Neuronal stem cell (in vitro differentiated cells): Measurements from ENCODE around the gene USF3.

Experiments
- DNase-seq: peaks from one replicate; pipeline ENCODE4 v3.0.0-alpha.2; 2013; ENCODE audit warnings: low spot score
- H2AFZ ChIP-seq: one replicate; pipeline ENCODE4 v1.6.1; 2013; ENCODE audit warnings: mild to moderate bottlenecking, low read length, inconsistent platforms
- H2AK5ac ChIP-seq: 2 replicates; pipeline ENCODE4 v1.6.1; 2013; ENCODE audit warnings: low read depth, mild to moderate bottlenecking, inconsistent platforms, low read length, moderate library complexity, mixed read lengths
- H2BK120ac ChIP-seq: 2 replicates; pipeline ENCODE4 v1.6.1; 2013; ENCODE audit warnings: low read depth, mild to moderate bottlenecking, inconsistent platforms, low read length, moderate library complexity, mixed read lengths
- H2BK12ac ChIP-seq: one replicate; pipeline ENCODE4 v1.6.1; 2013; ENCODE audit warnings: low read length, inconsistent platforms
- H2BK15ac ChIP-seq: 2 replicates; pipeline ENCODE4 v1.6.1; 2013; ENCODE audit warnings: mild to moderate bottlenecking, low read length, inconsistent platforms, mixed read lengths
- H2BK5ac ChIP-seq: one replicate; pipeline ENCODE4 v1.6.1; 2013; ENCODE audit warnings: inconsistent platforms, mild to moderate bottlenecking, low read length, moderate library complexity
- H3K14ac ChIP-seq: one replicate; pipeline ENCODE4 v1.6.1; 2013; ENCODE audit warnings: low read length, inconsistent platforms
- H3K18ac ChIP-seq: 2 replicates; pipeline ENCODE4 v1.6.1; 2013; ENCODE audit warnings: low read length, inconsistent platforms
- H3K23ac ChIP-seq: 2 replicates; pipeline ENCODE4 v1.6.1; 2013; ENCODE audit warnings: low read depth, mild to moderate bottlenecking, mixed read lengths, low read length, inconsistent platforms; ENCODE audit not compliant: poor library complexity
- H3K27ac ChIP-seq: replicated peaks from 3 replicates; pipeline ENCODE4 v1.5.1; 2013; ENCODE audit warnings: low read length, inconsistent platforms
- H3K27me3 ChIP-seq, 3 experiments: 2 replicates each; pipeline ENCODE4 v1.6.1; 2013; ENCODE audit warnings: low read length in 3 of 3, mild to moderate bottlenecking in 2 of 3, inconsistent platforms in 1 of 3, low read depth in 1 of 3, mixed read lengths in 1 of 3, moderate library complexity in 1 of 3; ENCODE audit not compliant: control insufficient read depth in 3 of 3, insufficient read depth in 3 of 3
- H3K36me3 ChIP-seq, 2 donors: replicated peaks in 1 of 2; 2 replicates each; pipeline ENCODE4 v1.6.1; 2013; ENCODE audit warnings: low read length in 2 of 2; ENCODE audit not compliant: control insufficient read depth in 2 of 2, insufficient read depth in 2 of 2
- H3K4ac ChIP-seq: 2 replicates; pipeline ENCODE4 v1.6.1; 2013; ENCODE audit warnings: inconsistent platforms, mild to moderate bottlenecking, low read length, moderate library complexity
- H3K4me1 ChIP-seq, 2 donors: 1 replicate in 1 of 2; 2 replicates in 1 of 2; pipeline ENCODE4 v1.6.1; 2013; ENCODE audit warnings: low read length in 2 of 2, low read depth in 1 of 2; ENCODE audit not compliant: control insufficient read depth in 2 of 2, insufficient read depth in 1 of 2
- H3K4me2 ChIP-seq: one replicate; pipeline ENCODE4 v1.6.1; 2013; ENCODE audit warnings: mild to moderate bottlenecking, low read length, inconsistent platforms; ENCODE audit not compliant: insufficient read depth, poor library complexity, severe bottlenecking
- H3K4me3 ChIP-seq, 2 donors: 2 replicates each; pipeline ENCODE4 v1.5.1; 2013; ENCODE audit warnings: low read length in 2 of 2, mild to moderate bottlenecking in 2 of 2, inconsistent platforms in 1 of 2, moderate library complexity in 1 of 2
- H3K79me1 ChIP-seq: one replicate; pipeline ENCODE4 v1.6.1; 2013; ENCODE audit warnings: low read depth, mild to moderate bottlenecking, inconsistent platforms, low read length, moderate library complexity
- H3K9ac ChIP-seq: one replicate; pipeline ENCODE4 v1.6.1; 2013; ENCODE audit warnings: mild to moderate bottlenecking, low read depth, low read length, inconsistent platforms; ENCODE audit not compliant: poor library complexity
- H3K9me3 ChIP-seq, 2 donors: replicated peaks in 1 of 2; 2 replicates each; pipeline versions ENCODE3 to v1.6.1; 2013; ENCODE audit warnings: low read length in 2 of 2, mild to moderate bottlenecking in 2 of 2, inconsistent platforms in 1 of 2, low read depth in 1 of 2, mixed read lengths in 1 of 2, moderate library complexity in 1 of 2; ENCODE audit not compliant: control insufficient read depth in 2 of 2, insufficient read depth in 1 of 2
- H4K8ac ChIP-seq: one replicate; pipeline ENCODE4 v1.6.1; 2013; ENCODE audit warnings: low read depth, mild to moderate bottlenecking, inconsistent platforms, low read length, moderate library complexity
- H4K91ac ChIP-seq: one replicate; pipeline ENCODE4 v1.6.1; 2013; ENCODE audit warnings: low read length, low read depth, mild to moderate bottlenecking, inconsistent platforms; ENCODE audit not compliant: poor library complexity
- WGBS, 2 donors: extraction: QIAGEN DNeasy Blood & Tissue Kit; methylation state at CpG; one replicate each; pipeline ENCODE4 v1.1.7; 2013; ENCODE audit warnings: missing lambda C conversion rate in 2 of 2, mixed read lengths in 1 of 2; ENCODE audit not compliant: insufficient read length in 2 of 2, insufficient replicate concordance in 1 of 2; ENCODE audit errors: extremely low coverage in 2 of 2; 5-methylcytosine and 5-hydroxymethylcytosine counted together

The USF3 gene

DNA sequence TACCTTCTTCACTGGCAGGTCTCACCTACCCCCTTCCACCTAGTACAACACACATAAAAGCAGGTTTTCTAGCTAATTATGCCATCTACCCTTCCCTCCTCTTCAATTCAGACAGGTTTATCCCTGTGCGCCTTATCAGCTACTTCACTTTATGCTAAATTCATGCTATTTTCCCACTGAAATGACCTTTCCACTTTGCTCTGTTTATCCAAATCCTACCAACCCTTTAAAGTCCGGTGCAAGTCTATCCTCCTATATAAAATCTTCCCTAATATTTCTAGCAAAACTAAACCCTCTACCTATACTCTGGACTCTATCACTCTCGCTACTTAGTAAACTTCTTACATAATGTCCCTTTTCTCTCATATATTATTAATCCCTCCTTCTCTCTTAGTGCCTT, 6.0 kb downstream of the USF3 start:
- H3K14ac ChIP-seq, result no peak overlapping the region
- H3K4me3 ChIP-seq, result no peak overlapping the region
- no peak overlapping the region for H2AK5ac ChIP-seq
- no peak overlapping the region for H3K9ac ChIP-seq
- peaks cover 6% of the 10 kb centered on the region for H3K79me1 ChIP-seq
- H2BK12ac ChIP-seq, result no peak overlapping the region
- no peak overlapping the region for H4K8ac ChIP-seq
- H4K91ac ChIP-seq, result no peak overlapping the region
- H3K4me2 ChIP-seq, result no peak overlapping the region
- peaks cover 0 to 9% of the 10 kb centered on the region in 2 donors for H3K9me3 ChIP-seq
- no peaks in the 10 kb centered on the region for H3K27me3 ChIP-seq
- H2BK120ac ChIP-seq, result no peak overlapping the region
- peaks cover 5 to 8% of the 10 kb centered on the region in 2 donors for H3K4me1 ChIP-seq
- no peak overlapping the region for H2AFZ ChIP-seq
- H3K23ac ChIP-seq, result no peak overlapping the region
- no peak overlapping the region for H3K27ac ChIP-seq
- WGBS, 2 donors, result 100% methylated on average over 1 of the region's 3 CpGs; no CpG with 5 or more reads in 1 of the 2 donors
- H3K4ac ChIP-seq, result no peak overlapping the region
- H3K18ac ChIP-seq, result no peak overlapping the region
- no peak overlapping the region for H2BK15ac ChIP-seq
- H2BK5ac ChIP-seq, result no peak overlapping the region
- H3K36me3 ChIP-seq, result peaks cover 0 to 8% of the 10 kb centered on the region in 2 donors
- no peak for DNase-seq

DNA sequence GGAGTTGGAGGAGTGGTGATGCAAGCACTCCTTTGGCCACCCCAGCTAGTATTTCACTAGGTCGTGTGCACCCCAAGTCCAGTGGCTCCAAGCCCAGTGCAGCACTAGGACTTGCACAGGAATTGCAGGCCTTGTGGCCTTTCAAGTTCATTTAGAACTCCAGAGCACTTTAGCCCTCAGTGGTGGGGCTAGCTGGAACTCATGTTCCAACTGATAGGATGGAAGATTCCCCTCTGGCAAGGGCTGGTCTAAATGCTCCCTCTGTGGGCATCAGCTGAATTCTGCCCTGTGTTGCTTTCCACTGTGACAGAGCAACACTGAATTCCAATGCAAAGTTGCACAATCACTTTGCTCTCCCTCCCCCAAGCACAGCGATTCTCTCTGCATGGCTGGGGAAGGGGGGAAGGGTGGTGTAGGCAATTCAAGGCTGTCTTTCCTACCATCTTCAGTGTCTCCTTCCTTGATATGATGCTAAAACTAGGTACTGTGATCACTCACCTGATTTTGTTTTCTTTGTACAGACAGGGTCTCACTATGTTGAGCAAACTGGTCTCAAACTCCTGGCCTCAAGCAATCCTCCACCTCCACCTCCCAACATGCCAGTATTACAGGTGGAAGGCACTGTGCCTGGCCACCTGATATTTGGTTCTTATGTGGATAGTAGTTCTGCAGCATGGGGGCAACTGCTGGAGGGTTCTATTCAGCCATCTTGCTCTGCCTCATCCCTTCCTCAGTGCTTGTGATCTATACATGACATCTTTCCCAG, 10.3 kb downstream of the USF3 start:
- H3K27me3 ChIP-seq, result no peaks in the 10 kb centered on the region
- H3K4me3 ChIP-seq, result no peak overlapping the region
- H2BK12ac ChIP-seq, result no peak overlapping the region
- no peak overlapping the region for H2AK5ac ChIP-seq
- no CpG with 5 or more reads among the region's 2 CpGs for WGBS, 2 donors
- H4K8ac ChIP-seq, result no peak overlapping the region
- no peak for DNase-seq
- no peak overlapping the region for H3K23ac ChIP-seq
- peaks cover 0 to 3% of the 10 kb centered on the region in 2 donors for H3K36me3 ChIP-seq
- no peak overlapping the region for H4K91ac ChIP-seq
- H2BK15ac ChIP-seq, result no peak overlapping the region
- no peak overlapping the region for H3K14ac ChIP-seq
- H3K18ac ChIP-seq, result no peak overlapping the region
- H3K79me1 ChIP-seq, result peaks cover 6% of the 10 kb centered on the region
- H2BK5ac ChIP-seq, result no peak overlapping the region
- peaks cover 0 to 3% of the 10 kb centered on the region in 2 donors for H3K4me1 ChIP-seq
- no peak overlapping the region for H3K9ac ChIP-seq
- H3K4ac ChIP-seq, result no peak overlapping the region
- H2AFZ ChIP-seq, result no peak overlapping the region
- H3K4me2 ChIP-seq, result no peak overlapping the region
- H2BK120ac ChIP-seq, result no peak overlapping the region
- H3K27ac ChIP-seq, result no peak overlapping the region
- peaks cover 3 to 18% of the 10 kb centered on the region in 2 donors for H3K9me3 ChIP-seq

DNA sequence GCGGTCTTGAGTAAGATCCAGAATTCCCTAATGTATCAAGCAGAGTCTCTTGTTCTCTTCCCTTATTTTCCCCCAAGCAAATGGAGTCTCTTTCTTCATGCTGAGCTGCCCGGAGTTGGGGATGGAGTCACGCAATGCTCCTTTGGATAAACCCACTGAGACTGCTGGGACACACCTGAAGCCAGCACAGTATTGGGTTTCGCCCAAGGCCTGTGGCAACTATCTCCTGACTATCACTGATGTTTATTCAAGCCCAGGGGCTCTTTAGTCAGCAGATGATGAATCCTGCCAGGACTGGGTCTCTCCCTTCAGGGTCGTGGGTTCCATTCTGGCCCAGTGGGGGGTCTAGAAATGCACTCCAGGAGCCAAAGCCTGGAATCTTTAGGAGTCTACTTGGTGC, 11.3 kb downstream of the USF3 start:
- H3K36me3 ChIP-seq, result peaks cover 0 to 3% of the 10 kb centered on the region in 2 donors
- no peak overlapping the region for H3K4ac ChIP-seq
- no peak overlapping the region for H2BK15ac ChIP-seq
- peaks cover 3 to 18% of the 10 kb centered on the region in 2 donors for H3K9me3 ChIP-seq
- no CpG with 5 or more reads among the region's 5 CpGs for WGBS, 2 donors
- H3K14ac ChIP-seq, result no peak overlapping the region
- H3K23ac ChIP-seq, result no peak overlapping the region
- H2AFZ ChIP-seq, result no peak overlapping the region
- H2AK5ac ChIP-seq, result no peak overlapping the region
- no peak overlapping the region for H3K9ac ChIP-seq
- peaks cover 0 to 3% of the 10 kb centered on the region in 2 donors for H3K4me1 ChIP-seq
- H3K4me2 ChIP-seq, result no peak overlapping the region
- H3K4me3 ChIP-seq, result no peak overlapping the region
- no peak overlapping the region for H4K91ac ChIP-seq
- H4K8ac ChIP-seq, result no peak overlapping the region
- no peak overlapping the region for H2BK120ac ChIP-seq
- no peaks in the 10 kb centered on the region for H3K27me3 ChIP-seq
- no peak overlapping the region for H2BK5ac ChIP-seq
- H3K79me1 ChIP-seq, result peaks cover 4% of the 10 kb centered on the region
- H3K27ac ChIP-seq, result no peak overlapping the region
- no peak overlapping the region for H2BK12ac ChIP-seq
- no peak for DNase-seq
- H3K18ac ChIP-seq, result no peak overlapping the region

DNA sequence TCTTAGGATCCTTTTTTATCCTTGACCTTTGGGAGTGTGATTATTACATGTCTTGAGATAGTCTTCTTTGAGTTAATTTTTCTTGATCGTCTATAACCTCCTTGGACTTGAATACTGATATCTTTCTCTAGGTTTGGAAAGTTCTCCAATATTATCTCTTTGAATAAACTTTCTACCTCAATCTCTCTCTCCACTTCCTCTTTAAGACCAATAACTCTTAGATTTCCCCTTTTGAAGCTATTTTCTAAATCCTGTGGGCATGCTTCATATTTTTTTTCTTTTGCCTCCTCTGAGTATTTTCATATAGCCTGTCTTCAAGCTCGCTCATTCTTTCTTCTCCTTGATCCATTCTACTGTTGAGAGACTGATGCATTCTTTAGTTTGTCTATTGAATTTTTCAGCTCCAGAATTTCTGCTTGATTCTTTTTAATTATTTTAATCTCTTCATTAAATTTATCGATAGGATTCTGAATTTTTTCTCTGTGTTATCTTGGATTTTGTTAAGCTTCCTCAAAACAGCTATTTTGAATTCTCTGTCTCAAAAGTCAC, 12.1 kb downstream of the USF3 start:
- H3K27ac ChIP-seq, result no peak overlapping the region
- no peak overlapping the region for H3K4me3 ChIP-seq
- peaks cover 3 to 18% of the 10 kb centered on the region in 2 donors for H3K9me3 ChIP-seq
- peaks cover 0 to 3% of the 10 kb centered on the region in 2 donors for H3K36me3 ChIP-seq
- H2BK12ac ChIP-seq, result no peak overlapping the region
- peaks cover 4% of the 10 kb centered on the region for H3K79me1 ChIP-seq
- no peak overlapping the region for H2BK15ac ChIP-seq
- no peak overlapping the region for H3K18ac ChIP-seq
- no CpG with 5 or more reads among the region's 3 CpGs for WGBS, 2 donors
- no peak overlapping the region for H4K91ac ChIP-seq
- no peak overlapping the region for H3K4me2 ChIP-seq
- H3K9ac ChIP-seq, result no peak overlapping the region
- H3K23ac ChIP-seq, result no peak overlapping the region
- no peak overlapping the region for H4K8ac ChIP-seq
- no peak overlapping the region for H3K4ac ChIP-seq
- DNase-seq, result no peak
- H3K14ac ChIP-seq, result no peak overlapping the region
- no peak overlapping the region for H2BK120ac ChIP-seq
- peaks cover 0 to 3% of the 10 kb centered on the region in 2 donors for H3K4me1 ChIP-seq
- no peak overlapping the region for H2BK5ac ChIP-seq
- no peak overlapping the region for H2AFZ ChIP-seq
- no peak overlapping the region for H2AK5ac ChIP-seq
- H3K27me3 ChIP-seq, result no peaks in the 10 kb centered on the region
